GM12878 (cell line): ENCODE data around the gene GNB5. TPM values are rescaled to one million over a fixed set of nuclear protein-coding genes. Genes with fewer than 3 reads are reported as not detected.
A peak's percentile ranks its signal among the peaks of the same experiment; 100 is the strongest.

Experiments used
- ATAC-seq: fragments of 200-7000 bp; cut with Tn5 transposase; 3 replicates; pipeline ENCODE4 v1.9.1; 2020; ENCODE audit warnings: mild to moderate bottlenecking, moderate library complexity
- BruUV-seq: library from RNA; stranded (reverse); fragments of 400-500 nt; replicated peaks from 2 replicates; lab custom pipeline; 2021; lab: Mats Ljungman, UMichigan
- CTCF ChIA-PET: fragments of 300-600 bp; sonication (Branson Sonifier 250); formaldehyde crosslinking; extraction: SDS; loops from one replicate; lab custom pipeline; 2021; ENCODE audit warnings: inconsistent platforms; lab: Yijun Ruan, JAX
- POLR2A ChIA-PET: fragments of 350-600 bp; formaldehyde crosslinking; extraction: SDS; loops from one replicate; lab custom pipeline; 2021; ENCODE audit warnings: inconsistent platforms; lab: Charles Lee
- RAD21 ChIA-PET: fragments of 300-600 bp; sonication (Branson Sonifier 250); formaldehyde crosslinking; loops from one replicate; lab custom pipeline; 2023; ENCODE audit warnings: antibody characterized with exemption; ENCODE audit not compliant: unreplicated experiment; lab: Charles Lee
- SMC1A ChIA-PET: fragments of 300-600 bp; sonication (Branson Sonifier 250); formaldehyde crosslinking; loops from one replicate; lab custom pipeline; 2023; ENCODE audit not compliant: unreplicated experiment, uncharacterized antibody; lab: Charles Lee
- DNase-seq: peaks from one replicate; pipeline ENCODE4 v3.0.0-alpha.2; 2011; ENCODE audit warnings: low read depth, low spot score
- FAIRE-seq: peaks from 3 replicates; lab custom pipeline; 2011; peaks lifted over from hg19 to GRCh38; lab: Jason Lieb, UNC
- H2AFZ ChIP-seq: 2 replicates; pipeline ENCODE4 v1.6.0; 2011; ENCODE audit warnings: low read depth, low read length, control low read depth; ENCODE audit not compliant: control insufficient read depth
- H3K27ac ChIP-seq: 2 replicates; pipeline ENCODE4 v1.5.1; 2011; ENCODE audit warnings: control low read depth; ENCODE audit not compliant: control insufficient read depth, insufficient read depth
- H3K27me3 ChIP-seq, 2 experiments: replicated peaks in 1 of 2; 2 replicates each; pipeline versions ENCODE4 v1.6.0 to v1.6.1; 2011; ENCODE audit warnings: low read length in 1 of 2; ENCODE audit not compliant: control insufficient read depth in 2 of 2, insufficient read depth in 2 of 2
- H3K36me3 ChIP-seq, 2 experiments: 2 replicates each; pipeline ENCODE4 v1.5.1; 2011; ENCODE audit warnings: low read length in 1 of 2; ENCODE audit not compliant: control insufficient read depth in 2 of 2, insufficient read depth in 2 of 2
- H3K4me1 ChIP-seq: 2 replicates; pipeline ENCODE4 v1.6.1; 2011; ENCODE audit warnings: mild to moderate bottlenecking, low read length, moderate library complexity, mixed read lengths; ENCODE audit not compliant: control insufficient read depth, insufficient read depth
- H3K4me2 ChIP-seq: 2 replicates; pipeline ENCODE4 v1.6.0; 2011; ENCODE audit warnings: control low read depth; ENCODE audit not compliant: control insufficient read depth, insufficient read depth
- H3K4me3 ChIP-seq: fragments of 200-600 bp; sonication (generic); 2 replicates; pipeline ENCODE4 v1.5.1; 2016
- H3K79me2 ChIP-seq: 2 replicates; pipeline ENCODE4 v1.6.0; 2011; ENCODE audit warnings: low read length; ENCODE audit not compliant: control insufficient read depth, insufficient read depth
- H3K9ac ChIP-seq: 2 replicates; pipeline ENCODE4 v1.8.0; 2011; ENCODE audit warnings: low read length, control low read depth, mixed read lengths; ENCODE audit not compliant: control insufficient read depth, insufficient read depth
- H3K9me3 ChIP-seq: replicated peaks from 3 replicates; pipeline ENCODE4 v1.5.1; 2011; ENCODE audit warnings: mild to moderate bottlenecking, low read length; ENCODE audit not compliant: control insufficient read depth, insufficient read depth
- H4K20me1 ChIP-seq: 2 replicates; pipeline ENCODE4 v1.6.0; 2011; ENCODE audit not compliant: control insufficient read depth, insufficient read depth
- CHD1 ChIP-seq: IDR thresholded peaks from 2 replicates; pipeline ENCODE4 v1.6.1; 2012; ENCODE audit warnings: low read depth, low read length, improper control_type of control experiment
- E2F4 ChIP-seq: IDR thresholded peaks from 2 replicates; pipeline ENCODE4 v1.6.1; 2012; ENCODE audit warnings: low read depth, low read length, improper control_type of control experiment
- EGR1 ChIP-seq, 2 experiments: IDR thresholded peaks; 1 replicate in 1 of 2; 2 replicates in 1 of 2; pipeline ENCODE4 v1.6.1; 2011 to 2012; ENCODE audit warnings: low read depth in 2 of 2, low read length in 2 of 2, borderline replicate concordance in 1 of 2, mild to moderate bottlenecking in 1 of 2, moderate library complexity in 1 of 2
- HDAC6 ChIP-seq: fragments of 200-600 bp; sonication (generic); IDR thresholded peaks from one replicate; pipeline ENCODE4 v1.8.0; 2017; ENCODE audit warnings: antibody characterized with exemption; ENCODE audit not compliant: unreplicated experiment
- IRF4 ChIP-seq: IDR thresholded peaks from 2 replicates; pipeline ENCODE4 v1.6.1; 2011; ENCODE audit warnings: low read depth, low read length
- KLF5 ChIP-seq: fragments of 450-650 bp; IDR thresholded peaks from 2 replicates; pipeline ENCODE4 v1.6.1; 2014; ENCODE audit warnings: mild to moderate bottlenecking; ENCODE audit not compliant: partially characterized antibody
- MLLT1 ChIP-seq: fragments of 450-650 bp; IDR thresholded peaks from 2 replicates; pipeline ENCODE4 v1.6.1; 2016; ENCODE audit warnings: mild to moderate bottlenecking
- NFYB ChIP-seq: IDR thresholded peaks from 2 replicates; pipeline ENCODE4 v1.6.1; 2011; ENCODE audit warnings: low read depth, mild to moderate bottlenecking, low read length, improper control_type of control experiment, moderate library complexity; ENCODE audit not compliant: insufficient read depth
- PAX5 ChIP-seq: IDR thresholded peaks from 2 replicates; pipeline ENCODE4 v1.6.1; 2011; ENCODE audit warnings: low read depth, low read length, borderline replicate concordance
- PKNOX1 ChIP-seq: fragments of 450-650 bp; IDR thresholded peaks from 2 replicates; pipeline ENCODE4 v1.6.1; 2016; ENCODE audit warnings: mild to moderate bottlenecking
- POU2F2 ChIP-seq: IDR thresholded peaks from 3 replicates; pipeline ENCODE4 v1.6.1; 2011; ENCODE audit warnings: low read depth, mild to moderate bottlenecking, low read length, borderline replicate concordance
- RBBP5 ChIP-seq: fragments of 200-600 bp; sonication (generic); conservative IDR thresholded peaks from 2 replicates; pipeline ENCODE4 v1.6.1; 2016
- RCOR1 ChIP-seq: conservative IDR thresholded peaks from 2 replicates; pipeline ENCODE4 v1.6.1; 2012; ENCODE audit warnings: low read depth, low read length, improper control_type of control experiment
- ZBTB4 ChIP-seq: fragments of 450-650 bp; formaldehyde crosslinking; IDR thresholded peaks from 2 replicates; pipeline ENCODE4 v1.4.0; 2022; ENCODE audit warnings: mild to moderate bottlenecking, moderate library complexity
- in situ Hi-C: fragments of 300-500 bp; cut with MboI; formaldehyde crosslinking; loops from 9 replicates; pipeline ENCODE4 v1.14.3; 2018; ENCODE audit warnings: mixed read lengths
- intact Hi-C: fragments of 100-400 bp; cut with micrococcal nuclease; formaldehyde crosslinking; loops from one replicate; pipeline ENCODE4 v1.14.2; 2022; ENCODE audit not compliant: unreplicated experiment
- polyA plus RNA-seq, 11 experiments: library from polyadenylated mRNA; depleted of rRNA in 4 of 11; unstranded in 6 of 11; stranded (reverse) in 5 of 11; fragments of >200 nt; fragmentation: Nextera tagmentation in 4 of 11; fragmentation: Illumina TruSeq in 1 of 11; extraction: Ambion mirVana in 4 of 11; extraction: Trizol in 1 of 11; gene quantifications; 1 replicate in 1 of 11; 2 replicates in 10 of 11; pipeline versions ENCODE4 v1.2.1 to v1.2.3, GENCODE V29; 2011 to 2016; ENCODE audit warnings: inconsistent platforms in 2 of 11, missing spikeins in 2 of 11, low read depth in 1 of 11
- total RNA-seq, 4 experiments: library from RNA; depleted of rRNA in 3 of 4; stranded (reverse); fragments of >200 nt in 3 of 4; fragmentation: Illumina TruSeq in 1 of 4; extraction: Trizol in 1 of 4; gene quantifications; 2 replicates each; pipeline versions ENCODE4 v1.2.1 to v1.2.3, GENCODE V29; 2013 to 2021

GNB5 gene
- total and polyA plus RNA-seq, 10 of the 15 experiments (the other 5 are each of a cell fraction or from before 2014, with no cell fraction given): 2.4 to 25.9 (median 15.2) TPM

- Histone ChIP-seq H3K4me2 (no peak overlapping the region), H3K9me3 (no peaks in the 10 kb centered on the region), H3K27me3 (no peaks in the 10 kb centered on the region), H3K79me2 (no peaks in the 10 kb centered on the region; the same call in 1 of the 2 replicates), H3K4me1 (peaks cover 6% of the 10 kb centered on the region), H3K4me3 (no peak overlapping the region), H3K36me3 (peaks cover 0 to 14% of the 10 kb centered on the region in 2 experiments; a peak in 2 of 4 replicates), H4K20me1 (no peaks in the 10 kb centered on the region), H3K9ac (no peak overlapping the region), H3K27ac (peak overlapping the region; percentile 14; the same call in 1 of the 2 replicates), H2AFZ (no peak overlapping the region)
- FAIRE-seq: no peak
- in situ Hi-C loops (no loop called here), intact Hi-C loops (no loop called here)
- BruUV-seq: no TSS peak
- SMC1A ChIA-PET: interaction anchor here (0.6 to 5.2 kb wide), 18 partner anchors 8 to 497 kb away, joined by 3 to 70 read pairs (median 4); partner anchors contain the start of gene LEO1
- RAD21 ChIA-PET: interaction anchor here (0.7 to 2.3 kb wide), 8 partner anchors 14 to 82 kb away, joined by 3 to 7 read pairs (median 4); no protein-coding TSS in a partner anchor
- peak; percentile 36 for ATAC-seq
- POLR2A ChIA-PET: interaction anchor here (0.9 to 1.9 kb wide), 5 partner anchors 11 to 71 kb away, joined by 3 to 5 read pairs (median 4); no protein-coding TSS in a partner anchor
- no peak for DNase-seq
- CTCF ChIA-PET: interaction anchor here (0.9 to 7.6 kb wide), 8 partner anchors 9 to 163 kb away, joined by 3 to 83 read pairs (median 5); no protein-coding TSS in a partner anchor
- no peak for TF ChIP-seq EGR1 (IDR thresholded peaks at IDR 0.05; ENCODE audit: borderline replicate concordance in 1 of 2, low read depth in 2 of 2, low read length in 2 of 2)
- TF ChIP-seq E2F4: no peak
- TF ChIP-seq KLF5: no peak
- TF ChIP-seq HDAC6: no peak
- no peak for TF ChIP-seq RBBP5
- no peak for TF ChIP-seq NFYB
- TF ChIP-seq PAX5: no peak
- TF ChIP-seq PKNOX1: no peak
- TF ChIP-seq POU2F2: no peak
- TF ChIP-seq IRF4: no peak
- no peak for TF ChIP-seq RCOR1
- no peak for TF ChIP-seq CHD1
- no peak for TF ChIP-seq MLLT1
- no peak for TF ChIP-seq ZBTB4
Measured at GRCh38 chr15:52067545-52067926, 123.7 kb downstream of the GNB5 start.
